ENCODE data around the gene RPS19BP1. TPM values are rescaled to one million over a fixed set of nuclear protein-coding genes. Genes with fewer than 3 reads are reported as not detected.
"Not testable (repeated sequence)": the region's sequence is repeated elsewhere in the genome, so short reads cannot be mapped to it uniquely, and the experiment has no call there.

Gene RPS19BP1
- total and polyA plus RNA-seq, 2 of the 8 experiments (the other 6 are each of a cell fraction or from before 2014, with no cell fraction given): 77.9 to 97.9 TPM

DNA sequence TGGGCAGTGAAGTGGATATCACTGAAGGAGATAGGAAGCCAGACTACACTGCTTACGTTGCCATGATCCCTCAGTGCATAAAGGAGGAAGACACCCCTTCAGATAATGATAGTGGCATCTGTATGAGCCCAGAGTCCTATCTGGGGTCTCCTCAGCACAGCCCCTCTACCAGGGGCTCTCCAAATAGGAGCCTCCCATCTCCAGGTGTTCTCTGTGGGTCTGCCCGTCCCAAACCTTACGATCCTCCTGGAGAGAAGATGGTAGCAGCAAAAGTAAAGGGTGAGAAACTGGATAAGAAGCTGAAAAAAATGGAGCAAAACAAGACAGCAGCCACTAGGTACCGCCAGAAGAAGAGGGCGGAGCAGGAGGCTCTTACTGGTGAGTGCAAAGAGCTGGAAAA lies 10.5 kb downstream of the RPS19BP1 start:
- not testable (repeated sequence) for H4K5ac ChIP-seq (ENCODE audit: insufficient read length, low read depth, low read length); H4K91ac ChIP-seq (replicated peaks; ENCODE audit: insufficient read length, low read length); H3K56ac ChIP-seq (replicated peaks; ENCODE audit: insufficient read length, low read depth, low read length); H3K79me1 ChIP-seq (ENCODE audit: low read depth, low read length); H2AK5ac ChIP-seq (ENCODE audit: low read depth, low read length); H3K18ac ChIP-seq (ENCODE audit: extremely low read depth, low read length); H2BK15ac ChIP-seq (ENCODE audit: low read length); H4K8ac ChIP-seq (ENCODE audit: extremely low read depth, insufficient read depth, low read length); H2BK20ac ChIP-seq (ENCODE audit: low read length); H3K27ac ChIP-seq (ENCODE audit: low read depth, low read length); H2BK120ac ChIP-seq (replicated peaks; ENCODE audit: low read depth, low read length); FAIRE-seq; H3K27me3 ChIP-seq (replicated peaks in 1 of 4; ENCODE audit: control insufficient read depth in 3 of 4, extremely low read depth in 1 of 4, insufficient read depth in 3 of 4, low read length in 3 of 4); DNase-seq (ENCODE audit: low read depth in 1 of 2, low spot score in 2 of 2); H3K4ac ChIP-seq (replicated peaks; ENCODE audit: insufficient read length, low read depth, low read length); H2BK5ac ChIP-seq (ENCODE audit: low read depth, low read length); H2BK12ac ChIP-seq (ENCODE audit: low read depth, low read length); H3K9me3 ChIP-seq (ENCODE audit: insufficient read depth in 2 of 2, low read depth in 1 of 2, low read length in 1 of 2); H2AFZ ChIP-seq (ENCODE audit: low read length); H3K14ac ChIP-seq (ENCODE audit: insufficient read length); H3K23ac ChIP-seq (ENCODE audit: insufficient read length)
- Histone ChIP-seq H3K9ac (replicated peaks in 1 of 4; ENCODE audit: extremely low read depth in 1 of 4, low read depth in 3 of 4, low read length in 3 of 4) (peak overlapping the region in 1 of 4 experiments; percentile 99; a peak in 2 of 7 replicates), H3K4me2 (ENCODE audit: insufficient read depth in 1 of 2, low read depth in 2 of 2, low read length in 2 of 2) (peak overlapping the region; percentile 87 to 88), H3K36me3 (ENCODE audit: control insufficient read depth in 2 of 4, insufficient read depth in 4 of 4, low read length in 3 of 4) (peaks cover 22 to 41% (median 35%) of the 10 kb centered on the region in 4 experiments), H4K20me1 (replicated peaks in 1 of 2; ENCODE audit: control insufficient read depth in 1 of 2, insufficient read depth in 2 of 2, low read length in 2 of 2) (peaks cover 34 to 37% of the 10 kb centered on the region in 2 experiments), H3K4me1 (replicated peaks in 1 of 4; ENCODE audit: control insufficient read depth in 3 of 4, insufficient read depth in 4 of 4, low read length in 3 of 4) (peaks cover 0 to 12% (median 5%) of the 10 kb centered on the region in 4 experiments; a peak in 4 of 7 replicates), H3K4me3 (ENCODE audit: extremely low read depth in 1 of 4, insufficient read depth in 2 of 4, low read depth in 3 of 4, low read length in 4 of 4) (peak overlapping the region; percentile 93 to 99 (median 95); a peak in 5 of 8 replicates), H3K23me2 (ENCODE audit: low read depth, low read length) (peaks cover 12% of the 10 kb centered on the region), H3K79me2 (ENCODE audit: control insufficient read depth in 1 of 2, insufficient read depth in 2 of 2, low read length in 2 of 2) (peaks cover 5 to 29% of the 10 kb centered on the region in 2 experiments; a peak in 3 of 4 replicates)
- POLR2A ChIA-PET (ENCODE audit: partially characterized antibody): interaction anchor here (0.7 to 6.6 kb wide), 26 partner anchors 8 to 469 kb away, joined by 3 to 83 read pairs (median 6); partner anchors contain the start of genes MIEF1, RPL3, RPS19BP1 and TAB1
- 78% methylated on average over 3 of the region's 5 CpGs; no CpG with 5 or more reads in 1 of the 2 experiments for WGBS, 2 experiments (ENCODE audit: extremely low coverage in 1 of 2, insufficient coverage in 1 of 2, insufficient read length in 1 of 2, insufficient replicate concordance in 2 of 2, low coverage in 1 of 2, low lambda C conversion rate in 2 of 2, missing lambda C conversion rate in 1 of 2)
- CTCF ChIA-PET (ENCODE audit: partially characterized antibody): interaction anchor here (0.7 to 21.9 kb wide), 7 partner anchors 8 to 205 kb away, joined by 3 to 361 read pairs (median 3); partner anchors contain the start of gene MIEF1
